GM23248 (cell line): ENCODE results near the gene KISS1.

ENCODE experiments used
- EZH2 ChIP-seq: fragments of 200-600 bp; sonication (generic); IDR thresholded peaks from 2 replicates; pipeline ENCODE4 v1.6.1; 2018; ENCODE audit warnings: antibody characterized with exemption, mild to moderate bottlenecking; ENCODE audit not compliant: insufficient read depth, poor library complexity, severe bottlenecking
- EZH2phosphoT487 ChIP-seq: fragments of 200-600 bp; sonication (generic); IDR thresholded peaks from 2 replicates; pipeline ENCODE4 v1.6.1; 2018; ENCODE audit warnings: antibody characterized with exemption, moderate library complexity, mild to moderate bottlenecking, low read depth; ENCODE audit not compliant: insufficient read depth

DNA sequence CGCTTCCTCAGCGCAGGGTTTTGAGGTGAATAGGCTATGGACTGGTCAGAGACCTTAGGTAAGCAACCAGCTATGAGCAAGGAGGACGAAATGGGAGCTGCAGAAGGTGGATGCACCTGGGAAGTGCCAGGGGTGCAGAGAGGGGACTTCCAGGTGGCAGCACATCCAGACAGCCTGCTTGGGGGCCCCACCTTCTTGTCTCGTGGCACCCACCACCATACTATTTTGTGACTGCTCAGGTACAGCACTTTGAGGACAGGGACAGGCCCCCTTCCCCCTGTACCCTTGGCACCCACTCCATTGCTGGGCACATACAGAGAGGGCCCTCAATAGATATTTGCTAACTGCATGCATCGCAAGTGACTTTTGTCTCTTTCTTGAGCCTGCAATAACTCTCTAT lies 777 bp upstream of the KISS1 start:
- TF ChIP-seq EZH2 = no peak
- TF ChIP-seq EZH2phosphoT487 = no peak
